Superior temporal gyrus (tissue), 1 donor: ENCODE data around the gene RAB7B.
"Not testable (repeated sequence)": the region's sequence is repeated elsewhere in the genome, so short reads cannot be mapped to it uniquely, and the experiment has no call there.

ENCODE experiments used
- DNase-seq: peaks from one replicate; pipeline ENCODE4 v3.0.0-alpha.2; 2016; ENCODE audit errors: extremely low spot score

RAB7B gene, protein sequence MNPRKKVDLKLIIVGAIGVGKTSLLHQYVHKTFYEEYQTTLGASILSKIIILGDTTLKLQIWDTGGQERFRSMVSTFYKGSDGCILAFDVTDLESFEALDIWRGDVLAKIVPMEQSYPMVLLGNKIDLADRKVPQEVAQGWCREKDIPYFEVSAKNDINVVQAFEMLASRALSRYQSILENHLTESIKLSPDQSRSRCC

DNA sequence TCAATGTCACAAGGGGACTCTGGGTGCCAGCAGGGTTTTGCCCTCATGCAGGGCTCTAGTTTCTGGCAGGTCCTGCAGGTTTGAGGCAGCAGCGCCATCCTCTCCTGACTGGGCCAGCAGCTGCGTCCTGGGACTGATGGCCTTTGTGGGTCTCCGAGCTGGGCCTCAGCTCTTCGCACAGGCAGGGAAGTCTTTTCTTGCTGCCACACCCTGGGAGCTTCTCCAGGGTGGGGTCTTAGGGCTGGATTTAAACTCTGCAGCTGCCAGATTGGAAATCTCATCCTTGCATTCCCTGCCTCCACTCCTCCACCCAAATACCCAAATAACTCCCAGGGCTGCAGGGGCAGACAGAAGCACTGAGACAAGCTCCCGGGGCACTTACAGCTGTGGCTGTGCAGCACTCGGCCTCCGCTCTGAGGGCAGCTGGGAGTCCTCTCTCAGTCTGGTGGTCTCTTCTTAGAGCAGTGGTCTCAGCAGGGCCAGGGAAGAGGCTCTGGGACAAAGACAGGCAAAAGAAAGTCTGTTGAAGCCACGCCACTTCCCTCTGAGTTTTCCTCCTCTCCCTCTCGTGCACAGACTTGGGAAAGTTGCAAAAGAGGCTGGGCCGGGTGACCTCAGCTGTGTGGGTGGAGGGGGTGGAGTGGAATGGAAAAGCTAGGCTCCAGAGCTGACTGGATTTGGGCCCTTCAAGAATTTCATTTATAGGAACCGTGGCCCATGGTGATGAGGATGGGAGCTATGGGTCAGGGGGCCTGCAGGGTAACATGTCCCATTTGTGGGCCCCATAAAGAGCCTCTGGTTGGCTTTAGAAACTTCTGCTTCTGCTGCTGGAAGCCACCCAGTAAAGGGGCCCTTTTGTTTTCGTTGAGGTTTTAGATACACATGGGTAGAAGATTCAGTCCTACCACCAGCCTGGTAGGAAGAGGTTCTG is at the start of gene RAB7B:
Gene RAB7B (minus strand): TSS at position 525 of the 931 bp plus-strand sequence. CDS start 9,260 bp downstream, outside the sequence.
- peak; percentile 58 for DNase-seq

DNA sequence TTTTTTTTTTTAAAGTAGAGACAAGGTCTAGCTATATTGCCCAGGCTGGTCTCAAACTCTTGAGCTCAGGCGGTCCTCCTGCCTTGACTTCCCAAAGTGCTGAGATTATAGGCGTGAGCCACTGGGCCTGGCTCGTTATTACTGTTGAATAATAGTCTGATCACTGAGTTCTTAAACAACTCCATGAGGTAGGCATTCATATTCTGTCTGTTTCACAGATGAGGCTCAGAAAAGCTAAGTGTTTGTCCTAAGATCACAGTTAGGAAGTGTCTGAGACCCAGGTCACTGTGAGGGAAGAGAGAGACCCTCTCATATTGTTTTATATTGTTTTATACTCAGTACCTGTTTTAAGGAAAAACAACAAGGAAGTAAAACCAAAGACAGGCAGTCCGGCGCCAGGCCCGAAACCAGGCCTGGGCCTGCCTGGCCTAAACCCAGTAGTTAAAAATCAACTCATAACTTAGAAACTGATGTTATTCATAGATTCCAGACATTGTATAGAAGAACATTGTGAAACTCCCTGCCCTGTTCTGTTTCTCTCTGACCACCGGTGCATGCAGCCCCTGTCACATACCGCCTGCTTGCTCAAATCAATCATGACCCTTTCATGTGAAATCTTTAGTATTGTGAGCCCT is 49.2 kb upstream of the RAB7B start:
- DNase-seq = not testable (repeated sequence)

GRCh38 chr1:206050655-206051235 is 47.5 kb upstream of the RAB7B start:
- no peak for DNase-seq

DNA sequence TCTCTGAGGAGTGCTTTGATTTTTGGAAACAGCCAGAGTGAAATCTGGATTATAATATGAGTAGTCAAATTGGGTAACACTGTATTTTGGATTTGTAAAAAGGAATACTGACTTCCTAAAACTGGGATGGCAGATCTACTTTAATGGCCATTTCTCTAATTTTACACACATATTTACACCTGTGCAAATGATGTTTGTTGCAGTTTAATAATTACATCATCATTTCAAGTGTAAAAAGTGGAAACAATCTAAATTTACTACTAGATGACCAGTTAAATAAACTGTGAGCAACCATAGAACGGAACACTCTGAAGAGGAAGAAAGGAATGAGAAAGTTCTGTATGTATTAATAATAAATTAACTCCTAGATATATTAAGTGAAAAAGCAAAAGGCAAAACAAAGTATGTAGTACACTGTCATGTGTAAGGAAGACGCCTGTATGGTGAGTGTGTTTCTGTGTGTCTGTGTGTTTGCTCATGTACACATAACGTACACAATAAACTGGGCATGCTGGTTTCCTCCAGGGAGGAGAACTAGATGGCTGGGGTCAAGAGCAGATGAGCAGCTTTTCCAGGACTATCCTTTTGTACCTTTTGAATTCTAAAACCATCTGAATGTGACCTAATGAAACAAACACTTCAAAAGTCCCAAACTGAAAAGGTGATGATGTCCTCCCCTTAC is 46.9 kb upstream of the RAB7B start:
- DNase-seq = no peak

DNA sequence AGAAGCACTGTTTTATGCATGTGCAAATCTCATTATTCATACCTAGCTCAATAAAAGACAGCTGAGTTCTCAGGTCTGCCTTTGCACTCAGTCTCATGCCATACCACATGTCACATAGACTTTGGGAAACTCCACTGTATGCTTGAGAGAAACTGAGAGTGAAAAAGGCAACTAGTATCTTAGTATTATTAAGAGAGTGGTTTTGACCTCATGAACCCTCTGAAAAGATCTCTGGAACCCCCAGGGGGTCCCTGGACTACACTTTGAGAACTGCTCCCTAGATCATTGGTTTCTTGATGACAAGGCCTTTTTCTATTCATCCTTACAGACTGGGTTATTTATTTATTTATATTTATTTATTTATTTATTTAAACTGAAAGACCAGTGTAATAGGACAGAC is 46.1 kb upstream of the RAB7B start:
- DNase-seq = no peak

DNA sequence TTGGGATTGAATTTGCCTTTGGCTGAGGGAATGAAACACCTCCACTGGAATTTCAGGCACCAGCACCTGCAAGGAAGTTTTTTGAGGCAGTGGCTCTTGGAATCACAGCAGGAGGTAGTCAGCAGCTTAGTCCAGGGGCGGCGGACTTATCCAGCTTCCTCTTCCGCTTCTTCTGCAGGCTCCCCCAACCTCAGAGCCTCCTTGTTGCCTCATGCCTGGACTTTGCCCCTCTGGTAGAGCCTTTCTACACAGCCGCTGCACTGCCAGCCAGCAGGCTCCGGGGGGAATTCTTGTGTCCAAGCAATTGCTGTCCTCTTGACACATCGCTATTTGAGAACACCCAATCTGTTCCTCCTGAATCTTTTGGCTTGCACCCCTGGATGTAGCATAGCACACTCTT is 45.4 kb upstream of the RAB7B start:
- DNase-seq = no peak

- DNase-seq = no peak
These were observed 44.1 kb upstream of the RAB7B start for GRCh38 chr1:206047271-206047670.

- DNase-seq = no peak
These were observed 38.4 kb upstream of the RAB7B start for GRCh38 chr1:206041640-206042039.

GRCh38 chr1:206040328-206040727 is 37.1 kb upstream of the RAB7B start:
- DNase-seq = no peak

DNA sequence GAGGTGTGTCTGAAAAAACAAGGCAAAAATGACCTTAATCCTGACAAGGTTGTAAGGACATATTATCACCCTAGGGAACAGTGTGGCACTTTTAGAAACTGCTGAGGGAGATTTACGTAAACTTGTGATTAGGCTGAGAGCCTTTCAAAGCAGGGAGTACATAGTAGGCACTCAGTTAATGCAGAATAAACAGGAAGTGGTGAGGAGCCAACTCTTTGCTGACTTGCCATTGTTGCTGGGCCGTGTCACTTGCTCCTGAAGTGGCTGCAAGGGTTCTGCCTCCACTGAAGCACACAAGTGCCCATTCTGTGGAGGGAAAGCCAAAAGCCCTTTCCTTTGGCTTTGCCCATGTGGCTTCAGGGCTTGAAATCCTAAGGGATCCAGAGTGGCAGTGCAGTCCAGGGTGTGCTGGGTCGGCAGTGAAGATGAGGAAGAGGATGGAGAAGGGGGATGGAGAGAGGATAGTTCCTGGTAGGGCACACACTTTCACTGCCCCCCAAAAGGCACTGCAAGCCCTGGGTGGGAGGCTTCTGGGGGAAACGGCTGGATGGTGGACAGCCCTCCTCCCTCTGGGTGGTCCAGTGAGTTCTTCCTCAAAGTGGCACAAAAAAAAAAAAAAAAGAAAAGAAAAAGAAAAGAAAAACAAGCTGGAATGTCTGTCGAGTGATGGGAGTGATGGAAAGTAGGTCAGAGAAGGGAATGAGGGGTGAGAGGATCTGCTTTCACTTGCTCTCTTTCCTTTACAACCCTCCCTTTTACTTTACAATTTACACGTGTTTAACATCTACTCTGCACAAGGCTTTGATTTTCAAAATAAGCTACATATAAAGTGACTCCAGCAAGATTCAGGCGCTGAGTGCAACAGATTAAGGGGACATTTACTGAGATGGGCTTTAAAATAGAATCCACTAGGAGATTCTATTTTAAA is 36.1 kb upstream of the RAB7B start:
- no peak for DNase-seq

DNA sequence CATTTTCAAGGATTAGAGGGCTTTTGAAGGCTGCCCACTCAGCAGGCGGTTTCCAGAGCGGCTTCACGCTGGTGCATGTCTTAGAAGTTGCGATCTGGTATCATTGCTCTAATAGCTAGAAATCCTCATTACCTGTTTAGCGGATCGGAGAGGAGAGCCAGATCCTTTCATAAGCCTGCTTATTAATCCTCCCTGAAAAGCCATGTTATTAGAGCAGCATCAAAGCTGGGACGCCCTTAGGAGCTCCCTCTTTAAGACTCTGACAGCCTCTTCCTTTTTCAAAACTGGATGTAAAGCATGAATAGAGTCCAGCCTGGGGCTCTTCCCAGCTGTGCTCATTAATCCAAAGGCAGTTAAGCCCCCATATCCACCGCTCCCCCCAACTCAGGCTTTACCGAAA is 34.4 kb upstream of the RAB7B start:
- DNase-seq = no peak

- no peak for DNase-seq
These were observed 33.7 kb upstream of the RAB7B start for GRCh38 chr1:206036663-206037455.

DNA sequence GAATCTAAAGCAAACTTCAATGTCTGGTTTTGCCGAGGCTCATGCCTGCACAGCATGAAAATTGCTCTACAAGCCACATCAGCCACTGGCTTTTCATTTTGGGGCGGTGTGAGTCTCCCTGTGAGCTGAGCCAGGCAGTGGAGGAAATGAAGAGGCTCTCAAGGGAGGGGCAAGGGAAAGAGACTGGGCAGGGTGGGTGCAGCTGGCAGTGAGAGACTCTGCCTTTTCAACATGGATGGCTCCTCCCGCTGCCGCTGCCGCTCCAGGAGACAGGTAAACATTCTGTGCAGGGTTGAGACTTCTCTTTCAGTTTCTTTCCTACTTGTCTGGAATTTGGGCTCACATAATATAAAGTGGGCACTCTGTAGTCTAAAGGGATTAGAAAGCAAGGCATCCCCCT is 31.8 kb upstream of the RAB7B start:
- DNase-seq = no peak

- no peak for DNase-seq
These were observed 29.4 kb upstream of the RAB7B start for GRCh38 chr1:206032380-206033140.

DNA sequence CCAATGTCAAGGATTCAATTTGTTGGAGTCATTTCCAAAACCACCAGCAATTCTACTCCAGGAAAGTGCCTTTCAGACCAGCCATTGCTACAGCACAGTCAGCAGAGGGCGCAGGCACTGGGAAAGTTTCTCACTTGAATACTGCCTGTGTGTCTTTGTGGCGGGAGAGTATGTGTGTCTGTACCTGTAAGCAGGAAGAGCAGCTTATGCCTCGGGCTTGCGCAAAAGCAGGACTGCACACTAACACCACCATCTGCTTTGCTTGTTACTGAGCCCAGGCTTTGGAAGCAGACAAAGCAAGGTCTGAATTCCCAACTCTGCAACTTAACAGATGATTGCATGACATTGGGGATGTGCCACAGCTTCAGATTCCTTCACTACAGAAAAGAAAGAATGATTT is 27.5 kb upstream of the RAB7B start:
- peak; percentile 84 for DNase-seq

DNA sequence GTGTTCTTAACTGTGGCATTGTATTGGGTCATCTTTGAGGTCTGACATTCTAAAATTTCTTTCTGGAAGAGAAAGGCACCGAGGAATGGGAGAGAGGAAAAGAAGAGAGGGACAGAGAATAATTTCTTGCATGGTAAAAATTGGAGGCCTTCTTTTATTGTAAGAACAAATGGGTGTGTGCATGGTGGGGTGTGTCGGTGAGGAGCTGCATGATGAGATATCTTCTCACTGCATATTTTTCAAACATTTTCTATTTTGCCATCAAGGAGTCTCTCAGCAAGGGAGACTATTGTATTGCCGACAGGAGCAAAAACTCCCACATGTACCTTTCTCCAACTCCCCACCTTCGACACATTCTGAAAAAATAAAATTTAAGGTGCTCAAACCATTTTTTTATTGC is 27.0 kb upstream of the RAB7B start:
- no peak for DNase-seq

- no peak for DNase-seq
These were observed 26.3 kb upstream of the RAB7B start for GRCh38 chr1:206029484-206029883.

DNA sequence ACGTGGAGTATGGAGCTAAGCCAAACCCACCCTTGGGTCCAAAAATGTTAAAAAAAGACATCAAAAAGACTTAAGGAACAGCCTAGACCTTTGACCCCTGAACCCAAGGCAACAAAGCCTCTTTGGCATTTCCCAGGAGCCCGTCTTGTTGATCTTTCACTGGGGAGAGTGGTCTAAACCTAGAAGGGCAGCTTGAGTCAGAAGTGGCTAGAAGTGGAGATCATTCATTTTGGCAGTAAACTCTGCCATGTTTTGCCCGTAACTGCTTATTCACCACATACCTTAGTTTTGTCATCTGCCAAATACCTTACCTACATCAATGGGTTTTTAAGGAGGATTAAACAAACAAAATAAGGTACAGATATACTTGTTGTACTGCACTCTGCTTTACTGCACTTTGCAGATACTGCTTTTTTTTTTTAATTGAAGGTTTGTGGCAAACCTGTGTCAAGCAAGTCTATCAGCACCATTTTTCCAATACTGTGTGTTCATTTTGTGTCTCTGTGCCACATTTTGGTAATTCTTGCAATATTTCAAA is 22.2 kb upstream of the RAB7B start:
- no peak for DNase-seq

- DNase-seq = no peak
These were observed 20.5 kb upstream of the RAB7B start, which contains the start of gene CTSE for GRCh38 chr1:206023695-206024094. CTSE (minus strand) TSS chr1:206023895; CDS start chr1:206023791, 104 bp downstream.
